Measurements from ENCODE around the gene CLRN2.

The CLRN2 gene

DNA sequence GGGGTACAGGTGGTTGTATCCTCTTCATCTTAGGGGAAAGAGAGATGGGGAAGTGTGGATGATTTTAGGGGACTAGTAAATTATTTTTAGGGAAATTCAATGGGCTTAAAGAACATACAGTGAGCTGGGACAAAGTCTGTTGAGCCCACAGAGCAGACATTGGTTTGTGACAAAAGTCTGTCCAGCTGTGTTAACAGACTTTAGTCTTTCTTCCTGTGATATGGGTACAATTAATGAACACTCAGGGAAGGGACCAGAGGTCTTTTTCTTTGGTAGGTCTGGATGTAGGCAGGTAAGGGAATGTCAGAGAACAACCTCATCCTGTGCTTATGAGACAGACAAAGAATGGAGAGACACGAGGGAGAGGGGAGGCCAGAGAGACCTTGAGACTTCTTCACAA, 2.0 kb downstream of the CLRN2 start:
- no peak for DNase-seq
- Histone ChIP-seq H2AK5ac (ENCODE audit: low read length, severe bottlenecking) (no peak overlapping the region), H2BK15ac (ENCODE audit: low read depth, poor library complexity, severe bottlenecking) (no peak overlapping the region), H2BK120ac (ENCODE audit: low read depth, low read length) (no peak overlapping the region), H3K4me2 (ENCODE audit: low read length, poor library complexity, severe bottlenecking) (no peak overlapping the region), H4K8ac (ENCODE audit: low read length) (no peak overlapping the region), H2AFZ (ENCODE audit: low read depth, low read length) (no peak overlapping the region), H2BK5ac (ENCODE audit: low read depth, low read length, poor library complexity, severe bottlenecking) (no peak overlapping the region), H3K4me3 (ENCODE audit: insufficient read depth in 1 of 2, low read depth in 1 of 2, low read length in 2 of 2) (no peak overlapping the region), H3K4me1 (ENCODE audit: control insufficient read depth, insufficient read depth, low read depth, low read length) (peaks cover 1% of the 10 kb centered on the region), H3K23ac (ENCODE audit: low read length in 2 of 2) (no peak overlapping the region), H3K79me1 (replicated peaks; ENCODE audit: low read length, poor library complexity, severe bottlenecking) (no peaks in the 10 kb centered on the region), H3K27ac (ENCODE audit: low read length, poor library complexity, severe bottlenecking) (no peak overlapping the region), H3K9ac (ENCODE audit: low read length) (no peak overlapping the region), H3K27me3 (ENCODE audit: control insufficient read depth in 1 of 2, insufficient read depth in 1 of 2, low read length in 2 of 2) (peaks cover 22 to 52% of the 10 kb centered on the region in 2 experiments), H4K91ac (ENCODE audit: low read length) (no peak overlapping the region), H3K18ac (ENCODE audit: low read depth in 1 of 2, low read length in 2 of 2) (no peak overlapping the region), H3K14ac (ENCODE audit: low read length in 2 of 2) (no peak overlapping the region), H3K9me3 (ENCODE audit: control insufficient read depth, low read length) (no peaks in the 10 kb centered on the region), H3K36me3 (ENCODE audit: control insufficient read depth in 1 of 2, insufficient read depth in 2 of 2, low read depth in 1 of 2, low read length in 2 of 2) (no peaks in the 10 kb centered on the region), H3K4ac (ENCODE audit: low read depth in 1 of 2, low read length in 2 of 2) (no peak overlapping the region), H2BK12ac (ENCODE audit: low read length in 2 of 2) (no peak overlapping the region)
- 40% methylated on average over 1 of the region's 1 CpG for WGBS

- no peak overlapping the region for H4K91ac ChIP-seq (ENCODE audit: low read length)
- H3K9ac ChIP-seq (ENCODE audit: low read length): no peak overlapping the region
- H3K4ac ChIP-seq (ENCODE audit: low read depth in 1 of 2, low read length in 2 of 2): no peak overlapping the region
- no peak overlapping the region for H4K8ac ChIP-seq (ENCODE audit: low read length)
- no peak overlapping the region for H2AK5ac ChIP-seq (ENCODE audit: low read length, severe bottlenecking)
- H3K27ac ChIP-seq (ENCODE audit: low read length, poor library complexity, severe bottlenecking): no peak overlapping the region
- 21% methylated on average over 3 of the region's 5 CpGs for WGBS
- H3K4me3 ChIP-seq (ENCODE audit: insufficient read depth in 1 of 2, low read depth in 1 of 2, low read length in 2 of 2): no peak overlapping the region
- no peak overlapping the region for H2BK120ac ChIP-seq (ENCODE audit: low read depth, low read length)
- H2BK12ac ChIP-seq (ENCODE audit: low read length in 2 of 2): no peak overlapping the region
- no peak for DNase-seq
- H3K4me2 ChIP-seq (ENCODE audit: low read length, poor library complexity, severe bottlenecking): no peak overlapping the region
- no peak overlapping the region for H3K14ac ChIP-seq (ENCODE audit: low read length in 2 of 2)
- H3K18ac ChIP-seq (ENCODE audit: low read depth in 1 of 2, low read length in 2 of 2): no peak overlapping the region
- H3K9me3 ChIP-seq (ENCODE audit: control insufficient read depth, low read length): no peaks in the 10 kb centered on the region
- H3K79me1 ChIP-seq (replicated peaks; ENCODE audit: low read length, poor library complexity, severe bottlenecking): no peaks in the 10 kb centered on the region
- H3K23ac ChIP-seq (ENCODE audit: low read length in 2 of 2): no peak overlapping the region
- H3K36me3 ChIP-seq (ENCODE audit: control insufficient read depth in 1 of 2, insufficient read depth in 2 of 2, low read depth in 1 of 2, low read length in 2 of 2): no peaks in the 10 kb centered on the region
- no peak overlapping the region for H2AFZ ChIP-seq (ENCODE audit: low read depth, low read length)
- no peak overlapping the region for H2BK5ac ChIP-seq (ENCODE audit: low read depth, low read length, poor library complexity, severe bottlenecking)
- H3K4me1 ChIP-seq (ENCODE audit: control insufficient read depth, insufficient read depth, low read depth, low read length): peaks cover 1% of the 10 kb centered on the region
- H3K27me3 ChIP-seq (ENCODE audit: control insufficient read depth in 1 of 2, insufficient read depth in 1 of 2, low read length in 2 of 2): peaks cover 22 to 56% of the 10 kb centered on the region in 2 experiments
- no peak overlapping the region for H2BK15ac ChIP-seq (ENCODE audit: low read depth, poor library complexity, severe bottlenecking)
Measured at GRCh38 chr4:17517664-17518063, 2.7 kb downstream of the CLRN2 start.

DNA sequence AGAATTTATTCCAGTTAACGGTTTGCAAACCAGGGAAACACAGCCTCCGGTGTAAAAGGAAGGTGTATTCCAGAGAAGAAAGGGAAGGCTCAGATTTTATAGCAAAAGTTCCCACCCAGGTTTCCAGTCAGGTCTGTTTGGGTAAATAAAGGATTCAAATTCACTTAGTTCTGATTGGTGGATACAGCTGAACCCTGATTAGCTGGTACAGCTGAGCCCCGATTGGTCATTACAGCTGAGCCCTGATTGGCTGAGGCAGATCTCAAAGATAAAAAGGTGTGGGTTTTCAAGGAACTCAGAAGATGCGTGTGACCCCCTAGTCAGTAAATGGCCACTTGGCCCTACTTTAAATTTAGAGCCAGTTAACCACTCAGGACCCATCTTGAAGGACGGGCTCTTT, 6.6 kb downstream of the CLRN2 start:
- no peak overlapping the region for H2BK120ac ChIP-seq (ENCODE audit: low read depth, low read length)
- no peaks in the 10 kb centered on the region for H3K9me3 ChIP-seq (ENCODE audit: control insufficient read depth, low read length)
- no peak overlapping the region for H2BK15ac ChIP-seq (ENCODE audit: low read depth, poor library complexity, severe bottlenecking)
- H3K4me1 ChIP-seq (ENCODE audit: control insufficient read depth, insufficient read depth, low read depth, low read length): peaks cover under 1% of the 10 kb centered on the region
- no peak overlapping the region for H2BK12ac ChIP-seq (ENCODE audit: low read length in 2 of 2)
- H2AFZ ChIP-seq (ENCODE audit: low read depth, low read length): no peak overlapping the region
- H3K4me2 ChIP-seq (ENCODE audit: low read length, poor library complexity, severe bottlenecking): no peak overlapping the region
- no peak overlapping the region for H2BK5ac ChIP-seq (ENCODE audit: low read depth, low read length, poor library complexity, severe bottlenecking)
- no peak overlapping the region for H3K27ac ChIP-seq (ENCODE audit: low read length, poor library complexity, severe bottlenecking)
- peaks cover 12 to 65% of the 10 kb centered on the region in 2 experiments for H3K27me3 ChIP-seq (ENCODE audit: control insufficient read depth in 1 of 2, insufficient read depth in 1 of 2, low read length in 2 of 2)
- no peaks in the 10 kb centered on the region for H3K79me1 ChIP-seq (replicated peaks; ENCODE audit: low read length, poor library complexity, severe bottlenecking)
- H3K14ac ChIP-seq (ENCODE audit: low read length in 2 of 2): no peak overlapping the region
- H4K91ac ChIP-seq (ENCODE audit: low read length): no peak overlapping the region
- no peak for DNase-seq
- no peak overlapping the region for H2AK5ac ChIP-seq (ENCODE audit: low read length, severe bottlenecking)
- no peak overlapping the region for H3K4me3 ChIP-seq (ENCODE audit: insufficient read depth in 1 of 2, low read depth in 1 of 2, low read length in 2 of 2)
- H3K9ac ChIP-seq (ENCODE audit: low read length): no peak overlapping the region
- no peaks in the 10 kb centered on the region for H3K36me3 ChIP-seq (ENCODE audit: control insufficient read depth in 1 of 2, insufficient read depth in 2 of 2, low read depth in 1 of 2, low read length in 2 of 2)
- no peak overlapping the region for H3K4ac ChIP-seq (ENCODE audit: low read depth in 1 of 2, low read length in 2 of 2)
- WGBS: 96% methylated on average over 4 of the region's 5 CpGs
- no peak overlapping the region for H4K8ac ChIP-seq (ENCODE audit: low read length)
- H3K23ac ChIP-seq (ENCODE audit: low read length in 2 of 2): no peak overlapping the region
- H3K18ac ChIP-seq (ENCODE audit: low read depth in 1 of 2, low read length in 2 of 2): no peak overlapping the region

DNA sequence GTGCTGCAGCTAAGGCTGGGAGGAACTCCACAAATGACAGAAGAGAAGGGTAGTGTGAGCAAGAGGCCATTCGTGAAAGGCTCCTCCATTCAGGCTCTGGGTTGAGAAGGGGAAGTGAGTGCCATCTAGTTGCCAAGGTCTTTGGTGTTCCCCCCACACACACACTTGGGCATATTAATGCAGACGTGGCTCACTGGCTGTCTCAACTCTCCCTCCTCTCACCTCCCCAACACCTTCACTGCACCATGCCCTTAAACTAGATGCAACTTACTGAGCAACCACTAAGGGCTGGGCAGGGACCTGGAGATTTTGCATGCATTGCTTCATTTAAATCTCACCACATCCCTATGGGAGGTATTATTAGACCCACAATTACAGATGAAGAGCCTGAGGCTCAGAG, 8.7 kb downstream of the CLRN2 start:
- Histone ChIP-seq H2BK120ac (ENCODE audit: low read depth, low read length) (no peak overlapping the region), H3K4me3 (ENCODE audit: insufficient read depth in 1 of 2, low read depth in 1 of 2, low read length in 2 of 2) (no peak overlapping the region), H4K91ac (ENCODE audit: low read length) (no peak overlapping the region), H3K9me3 (ENCODE audit: control insufficient read depth, low read length) (no peaks in the 10 kb centered on the region), H3K4me2 (ENCODE audit: low read length, poor library complexity, severe bottlenecking) (no peak overlapping the region), H3K18ac (ENCODE audit: low read depth in 1 of 2, low read length in 2 of 2) (no peak overlapping the region), H2AFZ (ENCODE audit: low read depth, low read length) (no peak overlapping the region), H3K23ac (ENCODE audit: low read length in 2 of 2) (no peak overlapping the region), H3K4me1 (ENCODE audit: control insufficient read depth, insufficient read depth, low read depth, low read length) (peaks cover 2% of the 10 kb centered on the region), H3K14ac (ENCODE audit: low read length in 2 of 2) (no peak overlapping the region), H3K27ac (ENCODE audit: low read length, poor library complexity, severe bottlenecking) (no peak overlapping the region), H2BK12ac (ENCODE audit: low read length in 2 of 2) (no peak overlapping the region), H3K4ac (ENCODE audit: low read depth in 1 of 2, low read length in 2 of 2) (no peak overlapping the region), H3K9ac (ENCODE audit: low read length) (no peak overlapping the region), H2BK15ac (ENCODE audit: low read depth, poor library complexity, severe bottlenecking) (no peak overlapping the region), H2AK5ac (ENCODE audit: low read length, severe bottlenecking) (no peak overlapping the region), H3K79me1 (replicated peaks; ENCODE audit: low read length, poor library complexity, severe bottlenecking) (no peaks in the 10 kb centered on the region), H2BK5ac (ENCODE audit: low read depth, low read length, poor library complexity, severe bottlenecking) (no peak overlapping the region), H3K36me3 (ENCODE audit: control insufficient read depth in 1 of 2, insufficient read depth in 2 of 2, low read depth in 1 of 2, low read length in 2 of 2) (no peaks in the 10 kb centered on the region), H4K8ac (ENCODE audit: low read length) (no peak overlapping the region), H3K27me3 (ENCODE audit: control insufficient read depth in 1 of 2, insufficient read depth in 1 of 2, low read length in 2 of 2) (peaks cover 7 to 64% of the 10 kb centered on the region in 2 experiments)
- no peak for DNase-seq
- 59% methylated on average over 2 of the region's 2 CpGs for WGBS
